Neural cell (in vitro differentiated cells): ENCODE measurements around the gene BCAT1. TPM values are rescaled to one million over a fixed set of nuclear protein-coding genes. Genes with fewer than 3 reads are reported as not detected.

Experiments used
- H2AFZ ChIP-seq: fragments of 200-600, 300-800 bp; sonication (generic), shearing (Covaris generic); 2 replicates; pipeline ENCODE4 v1.6.0; 2014; ENCODE audit warnings: low read depth, mild to moderate bottlenecking, antibody characterized with exemption, low read length, moderate library complexity
- H3F3A ChIP-seq: fragments of 200-600 bp; shearing (Covaris generic); 2 replicates; pipeline ENCODE4 v1.6.1; 2016; ENCODE audit warnings: mild to moderate bottlenecking, moderate library complexity, mixed read lengths, antibody characterized with exemption, low read length; ENCODE audit not compliant: insufficient read depth, poor library complexity, severe bottlenecking
- H3K27ac ChIP-seq: fragments of 200-600, 300-800 bp; sonication (generic), shearing (Covaris generic); 2 replicates; pipeline ENCODE4 v1.5.1; 2014; ENCODE audit warnings: mild to moderate bottlenecking, low read length, moderate library complexity
- H3K27me3 ChIP-seq: fragments of 300-800, 200-600 bp; sonication (generic), shearing (Covaris generic); 2 replicates; pipeline ENCODE4 v1.6.0; 2014; ENCODE audit warnings: mild to moderate bottlenecking, low read depth, low read length, moderate library complexity; ENCODE audit not compliant: insufficient read depth
- H3K36me3 ChIP-seq: fragments of 300-800, 200-600 bp; sonication (generic), shearing (Covaris generic); 2 replicates; pipeline ENCODE4 v1.5.1; 2014; ENCODE audit warnings: mild to moderate bottlenecking, antibody characterized with exemption, low read length, moderate library complexity; ENCODE audit not compliant: insufficient read depth
- H3K4me2 ChIP-seq: fragments of 300-800, 200-600 bp; sonication (generic), shearing (Covaris generic); 2 replicates; pipeline ENCODE4 v1.6.0; 2014; ENCODE audit warnings: mild to moderate bottlenecking, low read length
- H3K4me3 ChIP-seq: fragments of 300-800, 200-600 bp; sonication (generic), shearing (Covaris generic); 2 replicates; pipeline ENCODE4 v1.5.1; 2014; ENCODE audit warnings: mild to moderate bottlenecking, low read length, moderate library complexity
- H3K79me2 ChIP-seq: fragments of 200-600 bp; shearing (Covaris generic); replicated peaks from 2 replicates; pipeline ENCODE4 v1.6.0; 2014; ENCODE audit warnings: mild to moderate bottlenecking, low read length, moderate library complexity; ENCODE audit not compliant: insufficient read depth
- H3K9ac ChIP-seq: fragments of 300-800, 200-600 bp; sonication (generic), shearing (Covaris generic); 2 replicates; pipeline ENCODE4 v1.6.1; 2016; ENCODE audit warnings: mild to moderate bottlenecking, low read length, mixed read lengths
- H3K9me2 ChIP-seq: fragments of 200-600 bp; shearing (Covaris generic); 2 replicates; pipeline ENCODE4 v1.6.1; 2016; ENCODE audit warnings: mild to moderate bottlenecking, low read length, mixed read lengths; ENCODE audit not compliant: insufficient read depth
- H3K9me3 ChIP-seq: fragments of 200-600, 300-800 bp; sonication (generic), shearing (Covaris generic); 2 replicates; pipeline ENCODE4 v1.6.1; 2016; ENCODE audit warnings: mild to moderate bottlenecking, mixed run types, low read length, moderate library complexity, mixed read lengths
- H4K20me1 ChIP-seq: fragments of 200-600 bp; shearing (Covaris generic); 2 replicates; pipeline ENCODE4 v1.6.1; 2016; ENCODE audit warnings: mild to moderate bottlenecking, mixed run types; ENCODE audit not compliant: insufficient read depth
- EP300 ChIP-seq: fragments of 450-650 bp; conservative IDR thresholded peaks from 2 replicates; pipeline ENCODE4 v1.6.1; 2014; ENCODE audit warnings: antibody characterized with exemption, mild to moderate bottlenecking, moderate library complexity; ENCODE audit not compliant: poor library complexity, severe bottlenecking
- EZH2 ChIP-seq: fragments of 200-600, 300-800 bp; shearing (Covaris generic), sonication (generic); IDR thresholded peaks from 2 replicates; pipeline ENCODE4 v1.6.1; 2014; ENCODE audit warnings: antibody characterized with exemption, low read length, borderline replicate concordance, mild to moderate bottlenecking; ENCODE audit not compliant: insufficient read depth, poor library complexity, severe bottlenecking
- MXI1 ChIP-seq: fragments of 450-650 bp; conservative IDR thresholded peaks from 2 replicates; pipeline ENCODE4 v1.6.1; 2014; ENCODE audit warnings: antibody characterized with exemption, mild to moderate bottlenecking; ENCODE audit not compliant: poor library complexity, severe bottlenecking
- POLR2AphosphoS5 ChIP-seq: IDR thresholded peaks from 2 replicates; pipeline ENCODE4 v1.6.1; 2012
- RAD21 ChIP-seq: fragments of 450-650 bp; conservative IDR thresholded peaks from 2 replicates; pipeline ENCODE4 v1.6.1; 2014; ENCODE audit warnings: antibody characterized with exemption, mild to moderate bottlenecking, moderate library complexity
- SMC3 ChIP-seq: fragments of 450-650 bp; conservative IDR thresholded peaks from 2 replicates; pipeline ENCODE4 v1.6.1; 2014; ENCODE audit warnings: antibody characterized with exemption, mild to moderate bottlenecking, moderate library complexity; ENCODE audit not compliant: poor library complexity
- TAF1 ChIP-seq: IDR thresholded peaks from 2 replicates; pipeline ENCODE4 v1.6.1; 2012; ENCODE audit warnings: low read depth
- polyA plus RNA-seq: library from polyadenylated mRNA; depleted of rRNA; stranded (reverse); fragments of >200 nt; gene quantifications from 2 replicates; pipeline ENCODE4 v1.2.3, GENCODE V29; 2014
- TF ChIP-seq, protein P1 (sequence below): IDR thresholded peaks from 2 replicates; pipeline ENCODE4 v1.6.1; 2012; ENCODE audit warnings: borderline replicate concordance
- TF ChIP-seq, protein P2 (sequence below): fragments of 450-650 bp; IDR thresholded peaks from 2 replicates; pipeline ENCODE4 v1.5.1; 2014; ENCODE audit warnings: antibody characterized with exemption, mild to moderate bottlenecking, moderate library complexity; ENCODE audit not compliant: poor library complexity, severe bottlenecking

Gene BCAT1
- polyA plus RNA-seq, 1 donor from 2014 or later: 31.3 TPM

- H3K27me3 ChIP-seq: no peaks in the 10 kb centered on the region
- H3K9me2 ChIP-seq: no peaks in the 10 kb centered on the region
- H2AFZ ChIP-seq: no peak overlapping the region
- no peaks in the 10 kb centered on the region for H4K20me1 ChIP-seq
- H3K79me2 ChIP-seq: no peaks in the 10 kb centered on the region
- no peak overlapping the region for H3K27ac ChIP-seq
- TF ChIP-seq, protein P1, sequence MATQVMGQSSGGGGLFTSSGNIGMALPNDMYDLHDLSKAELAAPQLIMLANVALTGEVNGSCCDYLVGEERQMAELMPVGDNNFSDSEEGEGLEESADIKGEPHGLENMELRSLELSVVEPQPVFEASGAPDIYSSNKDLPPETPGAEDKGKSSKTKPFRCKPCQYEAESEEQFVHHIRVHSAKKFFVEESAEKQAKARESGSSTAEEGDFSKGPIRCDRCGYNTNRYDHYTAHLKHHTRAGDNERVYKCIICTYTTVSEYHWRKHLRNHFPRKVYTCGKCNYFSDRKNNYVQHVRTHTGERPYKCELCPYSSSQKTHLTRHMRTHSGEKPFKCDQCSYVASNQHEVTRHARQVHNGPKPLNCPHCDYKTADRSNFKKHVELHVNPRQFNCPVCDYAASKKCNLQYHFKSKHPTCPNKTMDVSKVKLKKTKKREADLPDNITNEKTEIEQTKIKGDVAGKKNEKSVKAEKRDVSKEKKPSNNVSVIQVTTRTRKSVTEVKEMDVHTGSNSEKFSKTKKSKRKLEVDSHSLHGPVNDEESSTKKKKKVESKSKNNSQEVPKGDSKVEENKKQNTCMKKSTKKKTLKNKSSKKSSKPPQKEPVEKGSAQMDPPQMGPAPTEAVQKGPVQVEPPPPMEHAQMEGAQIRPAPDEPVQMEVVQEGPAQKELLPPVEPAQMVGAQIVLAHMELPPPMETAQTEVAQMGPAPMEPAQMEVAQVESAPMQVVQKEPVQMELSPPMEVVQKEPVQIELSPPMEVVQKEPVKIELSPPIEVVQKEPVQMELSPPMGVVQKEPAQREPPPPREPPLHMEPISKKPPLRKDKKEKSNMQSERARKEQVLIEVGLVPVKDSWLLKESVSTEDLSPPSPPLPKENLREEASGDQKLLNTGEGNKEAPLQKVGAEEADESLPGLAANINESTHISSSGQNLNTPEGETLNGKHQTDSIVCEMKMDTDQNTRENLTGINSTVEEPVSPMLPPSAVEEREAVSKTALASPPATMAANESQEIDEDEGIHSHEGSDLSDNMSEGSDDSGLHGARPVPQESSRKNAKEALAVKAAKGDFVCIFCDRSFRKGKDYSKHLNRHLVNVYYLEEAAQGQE: no peak
- no peak for TF ChIP-seq RAD21
- TF ChIP-seq TAF1: no peak
- TF ChIP-seq SMC3: no peak
- TF ChIP-seq EZH2: no peak
- no peak overlapping the region for H3K9ac ChIP-seq
- no peaks in the 10 kb centered on the region for H3K9me3 ChIP-seq
- H3K4me3 ChIP-seq: no peak overlapping the region
- no peaks in the 10 kb centered on the region for H3K36me3 ChIP-seq
- no peaks in the 10 kb centered on the region for H3F3A ChIP-seq
- no peak overlapping the region for H3K4me2 ChIP-seq
These were observed 180.5 kb downstream of the BCAT1 start for GRCh38 chr12:24768415-24768814.

- no peaks in the 10 kb centered on the region for H3K36me3 ChIP-seq
These were observed 181.9 kb downstream of the BCAT1 start for GRCh38 chr12:24767016-24767415.

More at GRCh38 chr12:24767016-24767415, 181.9 kb downstream of the BCAT1 start:
- no peaks in the 10 kb centered on the region for H4K20me1 ChIP-seq
- H3K4me3 ChIP-seq: no peak overlapping the region
- no peak overlapping the region for H3K9ac ChIP-seq
- no peak overlapping the region for H3K4me2 ChIP-seq
- H3F3A ChIP-seq: no peaks in the 10 kb centered on the region
- no peak for TF ChIP-seq TAF1
- TF ChIP-seq, protein P2, sequence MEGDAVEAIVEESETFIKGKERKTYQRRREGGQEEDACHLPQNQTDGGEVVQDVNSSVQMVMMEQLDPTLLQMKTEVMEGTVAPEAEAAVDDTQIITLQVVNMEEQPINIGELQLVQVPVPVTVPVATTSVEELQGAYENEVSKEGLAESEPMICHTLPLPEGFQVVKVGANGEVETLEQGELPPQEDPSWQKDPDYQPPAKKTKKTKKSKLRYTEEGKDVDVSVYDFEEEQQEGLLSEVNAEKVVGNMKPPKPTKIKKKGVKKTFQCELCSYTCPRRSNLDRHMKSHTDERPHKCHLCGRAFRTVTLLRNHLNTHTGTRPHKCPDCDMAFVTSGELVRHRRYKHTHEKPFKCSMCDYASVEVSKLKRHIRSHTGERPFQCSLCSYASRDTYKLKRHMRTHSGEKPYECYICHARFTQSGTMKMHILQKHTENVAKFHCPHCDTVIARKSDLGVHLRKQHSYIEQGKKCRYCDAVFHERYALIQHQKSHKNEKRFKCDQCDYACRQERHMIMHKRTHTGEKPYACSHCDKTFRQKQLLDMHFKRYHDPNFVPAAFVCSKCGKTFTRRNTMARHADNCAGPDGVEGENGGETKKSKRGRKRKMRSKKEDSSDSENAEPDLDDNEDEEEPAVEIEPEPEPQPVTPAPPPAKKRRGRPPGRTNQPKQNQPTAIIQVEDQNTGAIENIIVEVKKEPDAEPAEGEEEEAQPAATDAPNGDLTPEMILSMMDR: no peak
- no peak for TF ChIP-seq RAD21
- no peak for TF ChIP-seq SMC3
- no peak for TF ChIP-seq EZH2
- TF ChIP-seq MXI1: no peak
- no peak for TF ChIP-seq EP300
- TF ChIP-seq, protein P1: no peak
- no peak for TF ChIP-seq POLR2AphosphoS5
- no peaks in the 10 kb centered on the region for H3K79me2 ChIP-seq
- no peaks in the 10 kb centered on the region for H3K27me3 ChIP-seq
- H3K9me2 ChIP-seq: no peaks in the 10 kb centered on the region
- no peak overlapping the region for H3K27ac ChIP-seq
- no peaks in the 10 kb centered on the region for H3K9me3 ChIP-seq
- no peak overlapping the region for H2AFZ ChIP-seq
